ENCODE data around the gene SLC2A10.

Gene SLC2A10

GRCh38 chr20:46742669-46743045 is 33.2 kb downstream of the SLC2A10 start:
- no peak overlapping the region for H3K27ac ChIP-seq (ENCODE audit: low read length)
- H3K9me3 ChIP-seq (ENCODE audit: insufficient read depth, low read length): no peaks in the 10 kb centered on the region
- H2AFZ ChIP-seq (ENCODE audit: low read depth, low read length): no peak overlapping the region
- no peak overlapping the region for H3K4me3 ChIP-seq (ENCODE audit: low read length)
- no peaks in the 10 kb centered on the region for H3K4me1 ChIP-seq (ENCODE audit: low read length)
- peaks cover 91% of the 10 kb centered on the region for H3K27me3 ChIP-seq (ENCODE audit: low read depth, low read length)
- no peak overlapping the region for H3K9ac ChIP-seq (ENCODE audit: low read length)
- H3K4me2 ChIP-seq (ENCODE audit: low read length): no peak overlapping the region
- H3K79me2 ChIP-seq (ENCODE audit: low read length): no peaks in the 10 kb centered on the region
- TF ChIP-seq, protein P1, sequence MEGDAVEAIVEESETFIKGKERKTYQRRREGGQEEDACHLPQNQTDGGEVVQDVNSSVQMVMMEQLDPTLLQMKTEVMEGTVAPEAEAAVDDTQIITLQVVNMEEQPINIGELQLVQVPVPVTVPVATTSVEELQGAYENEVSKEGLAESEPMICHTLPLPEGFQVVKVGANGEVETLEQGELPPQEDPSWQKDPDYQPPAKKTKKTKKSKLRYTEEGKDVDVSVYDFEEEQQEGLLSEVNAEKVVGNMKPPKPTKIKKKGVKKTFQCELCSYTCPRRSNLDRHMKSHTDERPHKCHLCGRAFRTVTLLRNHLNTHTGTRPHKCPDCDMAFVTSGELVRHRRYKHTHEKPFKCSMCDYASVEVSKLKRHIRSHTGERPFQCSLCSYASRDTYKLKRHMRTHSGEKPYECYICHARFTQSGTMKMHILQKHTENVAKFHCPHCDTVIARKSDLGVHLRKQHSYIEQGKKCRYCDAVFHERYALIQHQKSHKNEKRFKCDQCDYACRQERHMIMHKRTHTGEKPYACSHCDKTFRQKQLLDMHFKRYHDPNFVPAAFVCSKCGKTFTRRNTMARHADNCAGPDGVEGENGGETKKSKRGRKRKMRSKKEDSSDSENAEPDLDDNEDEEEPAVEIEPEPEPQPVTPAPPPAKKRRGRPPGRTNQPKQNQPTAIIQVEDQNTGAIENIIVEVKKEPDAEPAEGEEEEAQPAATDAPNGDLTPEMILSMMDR (IDR thresholded peaks at IDR 0.05; ENCODE audit: low read depth, low read length): no peak
- no peak for TF ChIP-seq EZH2phosphoT487 (IDR thresholded peaks at IDR 0.05; ENCODE audit: low read depth)
- no peaks in the 10 kb centered on the region for H4K20me1 ChIP-seq (ENCODE audit: insufficient read depth, low read length)
- H3K36me3 ChIP-seq (replicated peaks; ENCODE audit: low read depth, low read length): no peaks in the 10 kb centered on the region

- no peaks in the 10 kb centered on the region for H3K9me3 ChIP-seq (ENCODE audit: insufficient read depth, low read length)
- no peaks in the 10 kb centered on the region for H4K20me1 ChIP-seq (ENCODE audit: insufficient read depth, low read length)
- H3K4me1 ChIP-seq (ENCODE audit: low read length): no peaks in the 10 kb centered on the region
- H3K4me2 ChIP-seq (ENCODE audit: low read length): no peak overlapping the region
- TF ChIP-seq, protein P1 (IDR thresholded peaks at IDR 0.05; ENCODE audit: low read depth, low read length): no peak
- TF ChIP-seq EZH2phosphoT487 (IDR thresholded peaks at IDR 0.05; ENCODE audit: low read depth): no peak
- no peaks in the 10 kb centered on the region for H3K79me2 ChIP-seq (ENCODE audit: low read length)
- no peaks in the 10 kb centered on the region for H3K36me3 ChIP-seq (replicated peaks; ENCODE audit: low read depth, low read length)
- H3K27ac ChIP-seq (ENCODE audit: low read length): no peak overlapping the region
- no peak overlapping the region for H3K9ac ChIP-seq (ENCODE audit: low read length)
- H3K27me3 ChIP-seq (ENCODE audit: low read depth, low read length): peaks cover 88% of the 10 kb centered on the region
- H2AFZ ChIP-seq (ENCODE audit: low read depth, low read length): no peak overlapping the region
- no peak overlapping the region for H3K4me3 ChIP-seq (ENCODE audit: low read length)
Measured at GRCh38 chr20:46743088-46743487, 33.6 kb downstream of the SLC2A10 start.

GRCh38 chr20:46746956-46747526 is 37.6 kb downstream of the SLC2A10 start:
- no peak overlapping the region for H2AFZ ChIP-seq (ENCODE audit: low read depth, low read length)
- H3K4me2 ChIP-seq (ENCODE audit: low read length): no peak overlapping the region
- H3K36me3 ChIP-seq (replicated peaks; ENCODE audit: low read depth, low read length): no peaks in the 10 kb centered on the region
- no peaks in the 10 kb centered on the region for H4K20me1 ChIP-seq (ENCODE audit: insufficient read depth, low read length)
- TF ChIP-seq EZH2phosphoT487 (IDR thresholded peaks at IDR 0.05; ENCODE audit: low read depth): no peak
- TF ChIP-seq, protein P1 (IDR thresholded peaks at IDR 0.05; ENCODE audit: low read depth, low read length): no peak
- peaks cover 67% of the 10 kb centered on the region for H3K27me3 ChIP-seq (ENCODE audit: low read depth, low read length)
- no peak overlapping the region for H3K4me3 ChIP-seq (ENCODE audit: low read length)
- no peaks in the 10 kb centered on the region for H3K9me3 ChIP-seq (ENCODE audit: insufficient read depth, low read length)
- no peaks in the 10 kb centered on the region for H3K79me2 ChIP-seq (ENCODE audit: low read length)
- H3K4me1 ChIP-seq (ENCODE audit: low read length): no peaks in the 10 kb centered on the region
- no peak overlapping the region for H3K27ac ChIP-seq (ENCODE audit: low read length)
- no peak overlapping the region for H3K9ac ChIP-seq (ENCODE audit: low read length)

- H3K4me1 ChIP-seq (ENCODE audit: low read length): no peaks in the 10 kb centered on the region
- no peak overlapping the region for H2AFZ ChIP-seq (ENCODE audit: low read depth, low read length)
- H3K27ac ChIP-seq (ENCODE audit: low read length): no peak overlapping the region
Measured at GRCh38 chr20:46749147-46749546, 39.7 kb downstream of the SLC2A10 start.

More at GRCh38 chr20:46749147-46749546, 39.7 kb downstream of the SLC2A10 start:
- Histone ChIP-seq H3K36me3 (replicated peaks; ENCODE audit: low read depth, low read length) (no peaks in the 10 kb centered on the region), H3K9me3 (ENCODE audit: insufficient read depth, low read length) (no peaks in the 10 kb centered on the region), H3K79me2 (ENCODE audit: low read length) (no peaks in the 10 kb centered on the region), H3K27me3 (ENCODE audit: low read depth, low read length) (peaks cover 46% of the 10 kb centered on the region), H3K4me2 (ENCODE audit: low read length) (no peak overlapping the region), H3K9ac (ENCODE audit: low read length) (no peak overlapping the region), H3K4me3 (ENCODE audit: low read length) (no peak overlapping the region), H4K20me1 (ENCODE audit: insufficient read depth, low read length) (no peaks in the 10 kb centered on the region)
- TF ChIP-seq, protein P1 (IDR thresholded peaks at IDR 0.05; ENCODE audit: low read depth, low read length): no peak
- TF ChIP-seq EZH2phosphoT487 (IDR thresholded peaks at IDR 0.05; ENCODE audit: low read depth): no peak

Measured in OCI-LY3 (cell line).